Adrenal gland (tissue), 12 donors: ENCODE data around the gene BEND7. TPM values are rescaled to one million over a fixed set of nuclear protein-coding genes. Genes with fewer than 3 reads are reported as not detected.

Experiments
- DNase-seq, 7 donors: peaks; one replicate each; pipeline ENCODE4 v3.0.0-alpha.2; 2019 to 2020
- H3K27ac ChIP-seq, 5 donors: fragments of 200-600 bp; sonication (generic) in 4 of 5; 1 replicate in 3 of 5; 2 replicates in 2 of 5; pipeline versions ENCODE4 v1.5.1 to v1.8.0; 2016 to 2020; ENCODE audit warnings: mild to moderate bottlenecking in 1 of 5
- H3K27me3 ChIP-seq: fragments of 200-600 bp; 2 replicates; pipeline ENCODE4 v1.8.0; 2021
- H3K36me3 ChIP-seq, 2 donors: fragments of 200-600 bp; replicated peaks in 1 of 2; 1 replicate in 1 of 2; 2 replicates in 1 of 2; pipeline versions ENCODE4 v1.5.1 to v1.8.0; 2018 to 2022
- H3K4me1 ChIP-seq, 2 donors: fragments of 200-600 bp; replicated peaks in 1 of 2; 1 replicate in 1 of 2; 2 replicates in 1 of 2; pipeline versions ENCODE4 v1.5.1 to v1.8.0; 2018 to 2021
- H3K4me3 ChIP-seq, 4 donors: fragments of 200-600 bp; sonication (generic) in 3 of 4; one replicate each; pipeline ENCODE4 v1.5.1; 2016 to 2018
- H3K9me3 ChIP-seq, 3 donors: fragments of 200-600 bp; sonication (generic) in 1 of 3; replicated peaks in 1 of 3; 1 replicate in 2 of 3; 2 replicates in 1 of 3; pipeline versions ENCODE4 v1.5.1 to v1.8.0; 2016 to 2021
- POLR2A ChIP-seq, 2 donors: fragments of 450-650 bp; IDR thresholded peaks; one replicate each; pipeline ENCODE4 v1.6.1; 2017; ENCODE audit warnings: antibody characterized with exemption in 2 of 2, mild to moderate bottlenecking in 2 of 2, moderate library complexity in 1 of 2
- WGBS, 4 donors: extraction: QIAGEN DNeasy Blood & Tissue Kit in 2 of 4; methylation state at CpG; one replicate each; pipeline versions ENCODE4 v1.1.5 to v1.1.7; 2013 to 2017; 5-methylcytosine and 5-hydroxymethylcytosine counted together
- intact Hi-C, 2 donors: fragments of 100-400 bp; cut with DNase I; formaldehyde crosslinking; loops; one replicate each; pipeline versions ENCODE4 v1.14.1 to v1.15.0; 2022 to 2023
- polyA plus RNA-seq, 3 donors: library from polyadenylated mRNA; stranded (reverse); fragments of 200-250 nt in 2 of 3; fragments of 350-450 nt in 1 of 3; fragmentation: Illumina TruSeq in 1 of 3; extraction: RNeasy Lipid Tissue Mini Kit (QIAGEN cat#74804) in 1 of 3; gene quantifications; one replicate each; pipeline ENCODE4 v1.2.3, GENCODE V29; 2013 to 2014
- total RNA-seq, 9 donors: library from RNA; depleted of rRNA in 4 of 9; stranded (reverse); fragments of >200 nt in 4 of 9; fragments of 120-200 nt in 1 of 9; fragmentation: NEBNext Ultra II Directional in 1 of 9; extraction: Animal tissue kit (Norgen Biotek cat#: 25700) in 1 of 9; gene quantifications; one replicate each; pipeline versions ENCODE4 v1.1.0 to v1.2.4, GENCODE V29; 2013 to 2023
- TF ChIP-seq, protein P1 (sequence below), 6 experiments: fragments of 450-650 bp in 4 of 6; fragments of 200-600 bp in 2 of 6; sonication (generic) in 1 of 6; IDR thresholded peaks; 1 replicate in 5 of 6; 2 replicates in 1 of 6; pipeline versions ENCODE4 v1.5.1 to v1.8.0; 2016 to 2021; ENCODE audit warnings: antibody characterized with exemption in 6 of 6, mild to moderate bottlenecking in 2 of 6, moderate library complexity in 1 of 6
- donor health status: healthy with polysubstance abuse.
- donor health status: Bipolar disorder and iron deficiency.
- donor health status: DM: yes; HTN: yes; CAD: no.
- donor health status: DM: no; HTN: no; CAD: no.
- donor health status: DM: no; HTN: no; CAD: no.
- donor health status: DM: yes; HTN: yes; CAD: no.

BEND7 gene
- total and polyA plus RNA-seq, 12 donors = 5.3 to 21.5 (median 13.7) TPM

GRCh38 chr10:13496164-13496563 lies 32.6 kb downstream of the BEND7 start:
- no peaks in the 10 kb centered on the region for H3K27me3 ChIP-seq
- 79 to 89% (median 85%) methylated on average over 8 of the region's 8 CpGs for WGBS, 4 donors
- DNase-seq = no peak

DNA sequence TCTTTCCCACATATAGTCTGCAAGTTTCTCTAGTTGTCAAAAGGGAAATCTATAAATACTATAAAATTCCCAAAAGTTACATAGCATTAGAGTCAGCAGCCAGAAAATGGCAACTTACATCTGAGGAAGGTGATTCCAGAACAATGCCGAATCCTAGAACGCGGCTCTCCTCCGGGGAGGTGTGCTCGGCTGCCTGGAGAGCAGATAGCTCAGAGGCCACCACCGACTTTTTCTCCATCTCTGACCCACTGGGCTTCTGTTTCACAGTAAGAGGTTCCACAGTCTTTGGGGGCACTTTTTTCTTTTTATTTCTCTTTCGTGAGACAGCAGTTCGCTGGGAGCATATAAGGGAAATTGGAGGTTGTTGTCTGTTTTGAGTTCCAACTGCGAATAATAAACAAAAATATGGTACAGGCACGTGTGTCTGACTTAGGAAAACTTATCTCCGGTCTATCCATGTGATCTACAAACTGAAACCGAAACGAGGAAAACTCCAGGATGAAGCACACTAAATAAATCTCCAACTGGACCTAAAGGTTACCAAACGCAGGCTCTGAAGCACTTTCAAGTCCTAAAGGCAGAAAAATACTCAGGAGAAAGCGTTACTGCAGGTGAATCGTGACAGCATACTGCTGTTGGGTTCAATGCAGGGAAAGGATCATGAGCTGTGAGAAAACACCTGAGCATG lies 36.2 kb downstream of the BEND7 start:
- peak overlapping the region in 1 of 4 donors; percentile 38 for H3K4me3 ChIP-seq
- no peaks in the 10 kb centered on the region for H3K4me1 ChIP-seq
- no peaks in the 10 kb centered on the region for H3K36me3 ChIP-seq
- no peak for DNase-seq
- TF ChIP-seq POLR2A (IDR thresholded peaks at IDR 0.05) = no peak
- intact Hi-C loops = no loop called here
- 65 to 71% (median 70%) methylated on average over 16 of the region's 16 CpGs for WGBS, 4 donors
- no peak overlapping the region for H3K27ac ChIP-seq
- no peaks in the 10 kb centered on the region for H3K27me3 ChIP-seq
- no peaks in the 10 kb centered on the region for H3K9me3 ChIP-seq

More at GRCh38 chr10:13496164-13496563, 32.6 kb downstream of the BEND7 start:
- no peaks in the 10 kb centered on the region for H3K36me3 ChIP-seq
- H3K4me1 ChIP-seq = no peaks in the 10 kb centered on the region
- no peak overlapping the region for H3K4me3 ChIP-seq
- H3K9me3 ChIP-seq = no peaks in the 10 kb centered on the region
- intact Hi-C loops = no loop called here
- TF ChIP-seq, protein P1, sequence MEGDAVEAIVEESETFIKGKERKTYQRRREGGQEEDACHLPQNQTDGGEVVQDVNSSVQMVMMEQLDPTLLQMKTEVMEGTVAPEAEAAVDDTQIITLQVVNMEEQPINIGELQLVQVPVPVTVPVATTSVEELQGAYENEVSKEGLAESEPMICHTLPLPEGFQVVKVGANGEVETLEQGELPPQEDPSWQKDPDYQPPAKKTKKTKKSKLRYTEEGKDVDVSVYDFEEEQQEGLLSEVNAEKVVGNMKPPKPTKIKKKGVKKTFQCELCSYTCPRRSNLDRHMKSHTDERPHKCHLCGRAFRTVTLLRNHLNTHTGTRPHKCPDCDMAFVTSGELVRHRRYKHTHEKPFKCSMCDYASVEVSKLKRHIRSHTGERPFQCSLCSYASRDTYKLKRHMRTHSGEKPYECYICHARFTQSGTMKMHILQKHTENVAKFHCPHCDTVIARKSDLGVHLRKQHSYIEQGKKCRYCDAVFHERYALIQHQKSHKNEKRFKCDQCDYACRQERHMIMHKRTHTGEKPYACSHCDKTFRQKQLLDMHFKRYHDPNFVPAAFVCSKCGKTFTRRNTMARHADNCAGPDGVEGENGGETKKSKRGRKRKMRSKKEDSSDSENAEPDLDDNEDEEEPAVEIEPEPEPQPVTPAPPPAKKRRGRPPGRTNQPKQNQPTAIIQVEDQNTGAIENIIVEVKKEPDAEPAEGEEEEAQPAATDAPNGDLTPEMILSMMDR (IDR thresholded peaks at IDR 0.05) = no peak
- no peak for TF ChIP-seq POLR2A (IDR thresholded peaks at IDR 0.05)
- no peak overlapping the region for H3K27ac ChIP-seq

DNA sequence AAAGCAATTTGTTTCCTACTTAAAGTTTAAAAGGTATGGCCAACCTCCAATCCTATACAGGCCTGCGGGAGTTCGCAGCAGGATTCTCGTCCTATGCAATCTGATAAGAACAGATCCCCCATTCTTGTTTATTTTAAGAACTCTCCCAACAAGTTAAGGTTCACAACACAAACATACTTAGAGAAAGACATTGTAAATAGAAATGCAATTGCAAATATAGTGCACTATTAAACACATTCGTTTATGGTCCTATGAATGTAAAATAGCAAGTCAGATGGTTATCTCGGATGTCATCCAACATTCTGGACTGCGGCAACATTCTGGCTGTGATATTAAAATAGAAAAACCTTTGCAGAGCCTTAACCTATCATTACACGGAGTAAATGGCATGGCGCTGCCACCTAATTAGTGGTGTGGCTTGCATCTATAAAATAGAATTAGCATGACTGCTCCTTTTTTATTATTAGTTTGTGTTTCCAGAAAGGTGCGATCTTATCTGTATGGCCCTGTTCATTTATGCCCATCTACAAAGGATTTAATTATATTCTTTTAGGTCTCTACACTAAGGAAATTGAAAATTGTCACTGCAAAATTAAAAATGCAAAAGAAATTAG lies 37.0 kb downstream of the BEND7 start:
- no peak for DNase-seq
- Histone ChIP-seq H3K4me3 (no peak overlapping the region), H3K27ac (no peak overlapping the region), H3K36me3 (no peaks in the 10 kb centered on the region), H3K4me1 (no peaks in the 10 kb centered on the region), H3K27me3 (no peaks in the 10 kb centered on the region), H3K9me3 (no peaks in the 10 kb centered on the region)
- WGBS, 4 donors = 83 to 97% (median 94%) methylated on average over 9 of the region's 9 CpGs
- no peak for TF ChIP-seq POLR2A (IDR thresholded peaks at IDR 0.05)
- TF ChIP-seq, protein P1 (IDR thresholded peaks at IDR 0.05) = no peak
- intact Hi-C loops = no loop called here

DNA sequence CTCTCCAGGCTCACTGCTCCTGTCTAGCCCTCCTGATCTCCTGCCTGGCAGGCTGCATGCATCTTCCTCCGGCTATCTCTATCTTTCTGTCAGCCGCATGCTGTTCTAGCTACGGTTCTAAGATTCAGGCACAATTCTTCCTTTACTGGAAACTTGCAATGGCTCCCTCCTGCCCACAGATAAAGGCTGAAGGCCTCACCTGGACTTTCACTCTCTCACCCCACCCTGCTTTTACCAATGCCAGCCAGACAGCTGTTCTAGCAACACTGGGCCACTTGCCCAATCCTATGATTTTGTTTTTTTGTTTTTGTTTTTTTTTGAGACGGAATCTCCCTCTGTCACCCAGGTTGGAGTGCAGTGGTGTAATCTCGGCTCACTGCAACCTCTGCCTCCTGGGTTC lies 38.3 kb downstream of the BEND7 start:
- intact Hi-C loops = no loop called here
- DNase-seq = no peak
- H3K4me1 ChIP-seq = no peaks in the 10 kb centered on the region
- no peaks in the 10 kb centered on the region for H3K36me3 ChIP-seq
- no peak overlapping the region for H3K27ac ChIP-seq
- TF ChIP-seq POLR2A (IDR thresholded peaks at IDR 0.05) = no peak
- TF ChIP-seq, protein P1 (IDR thresholded peaks at IDR 0.05) = no peak
- WGBS, 4 donors = 91 to 95% (median 95%) methylated on average over 5 of the region's 5 CpGs
- no peaks in the 10 kb centered on the region for H3K27me3 ChIP-seq
- no peaks in the 10 kb centered on the region for H3K9me3 ChIP-seq
- no peak overlapping the region for H3K4me3 ChIP-seq
